ENCODE data around the gene BSN.

Gene BSN

DNA sequence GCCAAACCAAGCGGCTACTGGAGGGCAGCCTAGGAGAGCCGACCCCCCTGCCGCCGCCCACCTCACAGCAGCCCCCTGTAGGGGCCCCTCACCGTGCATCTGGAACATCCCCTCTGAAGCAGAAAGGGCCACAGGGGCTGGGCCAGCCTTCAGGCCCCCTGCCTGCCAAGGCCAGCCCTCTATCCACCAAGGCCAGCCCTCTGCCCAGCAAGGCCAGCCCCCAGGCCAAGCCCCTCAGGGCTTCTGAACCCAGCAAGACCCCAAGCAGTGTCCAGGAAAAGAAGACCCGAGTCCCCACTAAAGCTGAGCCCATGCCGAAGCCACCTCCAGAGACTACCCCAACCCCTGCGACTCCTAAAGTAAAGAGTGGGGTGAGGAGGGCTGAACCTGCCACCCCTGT, 96.4 kb downstream of the BSN start:
- H3K4me3 ChIP-seq (ENCODE audit: insufficient read depth, low read length, poor library complexity, severe bottlenecking): no peak overlapping the region
- no peak overlapping the region for H3K9ac ChIP-seq (ENCODE audit: low read length)
- H3K27ac ChIP-seq (ENCODE audit: low read depth, low read length): no peak overlapping the region
- no peak for TF ChIP-seq EZH2phosphoT487 (conservative IDR thresholded peaks at IDR 0.05; ENCODE audit: low read length)
- H3K79me2 ChIP-seq (ENCODE audit: insufficient read depth, low read length): no peaks in the 10 kb centered on the region
- H2AFZ ChIP-seq (ENCODE audit: low read depth, low read length, severe bottlenecking): no peak overlapping the region
- no peaks in the 10 kb centered on the region for H3K9me3 ChIP-seq (ENCODE audit: insufficient read depth, low read length)
- H3F3A ChIP-seq (ENCODE audit: insufficient read depth): no peaks in the 10 kb centered on the region
- H4K20me1 ChIP-seq (ENCODE audit: low read depth, low read length): no peaks in the 10 kb centered on the region
- H3K36me3 ChIP-seq (ENCODE audit: low read length): no peaks in the 10 kb centered on the region
- H3K9me2 ChIP-seq (replicated peaks; ENCODE audit: insufficient read depth, low read length): no peaks in the 10 kb centered on the region
- no peaks in the 10 kb centered on the region for H3K27me3 ChIP-seq (ENCODE audit: low read length)
- no peak overlapping the region for H3K4me2 ChIP-seq (ENCODE audit: low read depth, low read length, poor library complexity, severe bottlenecking)

- no peak overlapping the region for H2AFZ ChIP-seq (ENCODE audit: low read depth, low read length, severe bottlenecking)
- H3F3A ChIP-seq (ENCODE audit: insufficient read depth): no peaks in the 10 kb centered on the region
- H4K20me1 ChIP-seq (ENCODE audit: low read depth, low read length): no peaks in the 10 kb centered on the region
- no peaks in the 10 kb centered on the region for H3K36me3 ChIP-seq (ENCODE audit: low read length)
- TF ChIP-seq EZH2phosphoT487 (conservative IDR thresholded peaks at IDR 0.05; ENCODE audit: low read length): no peak
- no peaks in the 10 kb centered on the region for H3K9me2 ChIP-seq (replicated peaks; ENCODE audit: insufficient read depth, low read length)
- H3K79me2 ChIP-seq (ENCODE audit: insufficient read depth, low read length): no peaks in the 10 kb centered on the region
- H3K27me3 ChIP-seq (ENCODE audit: low read length): no peaks in the 10 kb centered on the region
- no peak overlapping the region for H3K4me2 ChIP-seq (ENCODE audit: low read depth, low read length, poor library complexity, severe bottlenecking)
- H3K4me3 ChIP-seq (ENCODE audit: insufficient read depth, low read length, poor library complexity, severe bottlenecking): no peak overlapping the region
- H3K27ac ChIP-seq (ENCODE audit: low read depth, low read length): no peak overlapping the region
- H3K9ac ChIP-seq (ENCODE audit: low read length): no peak overlapping the region
- no peaks in the 10 kb centered on the region for H3K9me3 ChIP-seq (ENCODE audit: insufficient read depth, low read length)
These were observed 98.1 kb downstream of the BSN start for GRCh38 chr3:49652218-49652902.

- H3K9me3 ChIP-seq (ENCODE audit: insufficient read depth, low read length): no peaks in the 10 kb centered on the region
- H3K27me3 ChIP-seq (ENCODE audit: low read length): no peaks in the 10 kb centered on the region
- no peaks in the 10 kb centered on the region for H4K20me1 ChIP-seq (ENCODE audit: low read depth, low read length)
- H3K4me2 ChIP-seq (ENCODE audit: low read depth, low read length, poor library complexity, severe bottlenecking): no peak overlapping the region
- H2AFZ ChIP-seq (ENCODE audit: low read depth, low read length, severe bottlenecking): no peak overlapping the region
- no peaks in the 10 kb centered on the region for H3K9me2 ChIP-seq (replicated peaks; ENCODE audit: insufficient read depth, low read length)
- TF ChIP-seq EZH2phosphoT487 (conservative IDR thresholded peaks at IDR 0.05; ENCODE audit: low read length): no peak
- TF ChIP-seq, protein P1, sequence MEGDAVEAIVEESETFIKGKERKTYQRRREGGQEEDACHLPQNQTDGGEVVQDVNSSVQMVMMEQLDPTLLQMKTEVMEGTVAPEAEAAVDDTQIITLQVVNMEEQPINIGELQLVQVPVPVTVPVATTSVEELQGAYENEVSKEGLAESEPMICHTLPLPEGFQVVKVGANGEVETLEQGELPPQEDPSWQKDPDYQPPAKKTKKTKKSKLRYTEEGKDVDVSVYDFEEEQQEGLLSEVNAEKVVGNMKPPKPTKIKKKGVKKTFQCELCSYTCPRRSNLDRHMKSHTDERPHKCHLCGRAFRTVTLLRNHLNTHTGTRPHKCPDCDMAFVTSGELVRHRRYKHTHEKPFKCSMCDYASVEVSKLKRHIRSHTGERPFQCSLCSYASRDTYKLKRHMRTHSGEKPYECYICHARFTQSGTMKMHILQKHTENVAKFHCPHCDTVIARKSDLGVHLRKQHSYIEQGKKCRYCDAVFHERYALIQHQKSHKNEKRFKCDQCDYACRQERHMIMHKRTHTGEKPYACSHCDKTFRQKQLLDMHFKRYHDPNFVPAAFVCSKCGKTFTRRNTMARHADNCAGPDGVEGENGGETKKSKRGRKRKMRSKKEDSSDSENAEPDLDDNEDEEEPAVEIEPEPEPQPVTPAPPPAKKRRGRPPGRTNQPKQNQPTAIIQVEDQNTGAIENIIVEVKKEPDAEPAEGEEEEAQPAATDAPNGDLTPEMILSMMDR (IDR thresholded peaks at IDR 0.05; ENCODE audit: insufficient read depth, low read length, poor library complexity, severe bottlenecking): no peak
- no peak overlapping the region for H3K27ac ChIP-seq (ENCODE audit: low read depth, low read length)
- H3K36me3 ChIP-seq (ENCODE audit: low read length): no peaks in the 10 kb centered on the region
- no peaks in the 10 kb centered on the region for H3K79me2 ChIP-seq (ENCODE audit: insufficient read depth, low read length)
- H3F3A ChIP-seq (ENCODE audit: insufficient read depth): no peaks in the 10 kb centered on the region
- H3K4me3 ChIP-seq (ENCODE audit: insufficient read depth, low read length, poor library complexity, severe bottlenecking): no peak overlapping the region
- no peak overlapping the region for H3K9ac ChIP-seq (ENCODE audit: low read length)
These were observed 98.7 kb downstream of the BSN start for GRCh38 chr3:49652903-49653415.

DNA sequence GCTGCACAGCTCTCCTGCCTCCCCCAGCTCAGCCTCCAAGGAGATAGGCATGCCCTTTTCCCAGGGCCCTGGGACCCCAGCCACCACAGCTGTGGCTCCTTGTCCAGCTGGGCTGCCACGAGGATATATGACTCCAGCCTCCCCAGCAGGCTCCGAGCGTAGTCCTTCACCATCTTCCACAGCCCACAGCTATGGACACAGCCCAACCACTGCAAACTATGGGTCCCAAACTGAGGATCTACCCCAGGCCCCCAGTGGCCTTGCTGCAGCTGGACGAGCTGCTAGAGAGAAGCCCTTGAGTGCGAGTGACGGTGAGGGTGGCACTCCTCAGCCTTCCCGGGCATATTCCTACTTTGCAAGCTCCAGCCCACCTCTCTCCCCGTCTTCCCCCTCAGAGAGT, 99.3 kb downstream of the BSN start:
- TF ChIP-seq EZH2phosphoT487 (conservative IDR thresholded peaks at IDR 0.05; ENCODE audit: low read length): no peak
- TF ChIP-seq, protein P1 (IDR thresholded peaks at IDR 0.05; ENCODE audit: insufficient read depth, low read length, poor library complexity, severe bottlenecking): no peak
- H3K9ac ChIP-seq (ENCODE audit: low read length): no peak overlapping the region
- no peaks in the 10 kb centered on the region for H3F3A ChIP-seq (ENCODE audit: insufficient read depth)
- H3K9me2 ChIP-seq (replicated peaks; ENCODE audit: insufficient read depth, low read length): no peaks in the 10 kb centered on the region
- H3K4me2 ChIP-seq (ENCODE audit: low read depth, low read length, poor library complexity, severe bottlenecking): no peak overlapping the region
- H2AFZ ChIP-seq (ENCODE audit: low read depth, low read length, severe bottlenecking): no peak overlapping the region
- H3K79me2 ChIP-seq (ENCODE audit: insufficient read depth, low read length): no peaks in the 10 kb centered on the region
- H3K9me3 ChIP-seq (ENCODE audit: insufficient read depth, low read length): no peaks in the 10 kb centered on the region
- H3K4me3 ChIP-seq (ENCODE audit: insufficient read depth, low read length, poor library complexity, severe bottlenecking): no peak overlapping the region
- no peak overlapping the region for H3K27ac ChIP-seq (ENCODE audit: low read depth, low read length)
- no peaks in the 10 kb centered on the region for H4K20me1 ChIP-seq (ENCODE audit: low read depth, low read length)
- H3K36me3 ChIP-seq (ENCODE audit: low read length): no peaks in the 10 kb centered on the region
- no peaks in the 10 kb centered on the region for H3K27me3 ChIP-seq (ENCODE audit: low read length)

Measured in SU-DHL-6 (cell line).